Measurements from ENCODE around the gene ANAPC1.
"Not testable (repeated sequence)": the region's sequence is repeated elsewhere in the genome, so short reads cannot be mapped to it uniquely, and the experiment has no call there.

DNA sequence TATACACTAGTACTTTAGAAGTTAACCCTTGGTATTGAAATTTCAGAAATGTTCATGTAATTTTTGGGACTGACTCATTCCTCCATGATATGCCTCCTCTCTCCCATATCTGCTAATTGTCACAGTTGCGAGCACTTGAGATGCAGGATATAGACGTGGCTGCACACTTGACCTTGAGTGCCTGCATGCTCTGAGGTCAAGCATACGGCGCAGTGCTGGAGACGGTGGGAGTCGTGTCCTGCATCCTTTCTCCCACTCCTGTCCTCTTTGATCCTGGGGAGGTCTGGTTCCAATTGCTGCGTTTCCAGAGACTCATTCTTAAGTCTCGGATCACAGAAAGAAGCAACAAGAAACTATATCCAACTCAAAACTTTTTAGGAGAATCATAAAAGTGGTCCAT is 139.2 kb downstream of the ANAPC1 start:
- TF ChIP-seq, protein P1, sequence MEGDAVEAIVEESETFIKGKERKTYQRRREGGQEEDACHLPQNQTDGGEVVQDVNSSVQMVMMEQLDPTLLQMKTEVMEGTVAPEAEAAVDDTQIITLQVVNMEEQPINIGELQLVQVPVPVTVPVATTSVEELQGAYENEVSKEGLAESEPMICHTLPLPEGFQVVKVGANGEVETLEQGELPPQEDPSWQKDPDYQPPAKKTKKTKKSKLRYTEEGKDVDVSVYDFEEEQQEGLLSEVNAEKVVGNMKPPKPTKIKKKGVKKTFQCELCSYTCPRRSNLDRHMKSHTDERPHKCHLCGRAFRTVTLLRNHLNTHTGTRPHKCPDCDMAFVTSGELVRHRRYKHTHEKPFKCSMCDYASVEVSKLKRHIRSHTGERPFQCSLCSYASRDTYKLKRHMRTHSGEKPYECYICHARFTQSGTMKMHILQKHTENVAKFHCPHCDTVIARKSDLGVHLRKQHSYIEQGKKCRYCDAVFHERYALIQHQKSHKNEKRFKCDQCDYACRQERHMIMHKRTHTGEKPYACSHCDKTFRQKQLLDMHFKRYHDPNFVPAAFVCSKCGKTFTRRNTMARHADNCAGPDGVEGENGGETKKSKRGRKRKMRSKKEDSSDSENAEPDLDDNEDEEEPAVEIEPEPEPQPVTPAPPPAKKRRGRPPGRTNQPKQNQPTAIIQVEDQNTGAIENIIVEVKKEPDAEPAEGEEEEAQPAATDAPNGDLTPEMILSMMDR (IDR thresholded peaks at IDR 0.05 in 2 of 3, conservative IDR thresholded peaks at IDR 0.05 in 1 of 3; ENCODE audit: control insufficient read depth in 2 of 3, extremely low read depth in 1 of 3, insufficient read depth in 1 of 3, low read depth in 3 of 3, low read length in 3 of 3): not testable (repeated sequence)
- not testable (repeated sequence) for TF ChIP-seq PAX5 (IDR thresholded peaks at IDR 0.05; ENCODE audit: borderline replicate concordance, low read depth, low read length)
- TF ChIP-seq, protein P2, sequence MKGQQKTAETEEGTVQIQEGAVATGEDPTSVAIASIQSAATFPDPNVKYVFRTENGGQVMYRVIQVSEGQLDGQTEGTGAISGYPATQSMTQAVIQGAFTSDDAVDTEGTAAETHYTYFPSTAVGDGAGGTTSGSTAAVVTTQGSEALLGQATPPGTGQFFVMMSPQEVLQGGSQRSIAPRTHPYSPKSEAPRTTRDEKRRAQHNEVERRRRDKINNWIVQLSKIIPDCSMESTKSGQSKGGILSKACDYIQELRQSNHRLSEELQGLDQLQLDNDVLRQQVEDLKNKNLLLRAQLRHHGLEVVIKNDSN (IDR thresholded peaks at IDR 0.05; ENCODE audit: borderline replicate concordance, extremely low read length, insufficient read depth, low read depth, low read length): not testable (repeated sequence)

Measured in GM12878 (cell line).